Aorta (tissue), 5 donors: ENCODE results near the gene MKRN2. TPM values are rescaled to one million over a fixed set of nuclear protein-coding genes. Genes with fewer than 3 reads are reported as not detected.

Experiments used
- ATAC-seq: fragments of 200-7000 bp; cut with Tn5 transposase; one replicate; pipeline ENCODE4 v1.9.1; 2022; ENCODE audit warnings: moderate library complexity; ENCODE audit not compliant: low FRiP score
- DNase-seq, 2 donors: peaks; one replicate each; pipeline ENCODE4 v3.0.0-alpha.2; 2020
- H3K27ac ChIP-seq, 2 donors: one replicate each; pipeline ENCODE4 v1.5.1; 2013; ENCODE audit warnings: low read length in 2 of 2, mild to moderate bottlenecking in 2 of 2, moderate library complexity in 2 of 2, control low read depth in 1 of 2, inconsistent platforms in 1 of 2, low read depth in 1 of 2
- H3K27me3 ChIP-seq, 2 donors: one replicate each; pipeline ENCODE4 v1.6.1; 2013; ENCODE audit warnings: control low read depth in 1 of 2, low read length in 1 of 2, mild to moderate bottlenecking in 1 of 2, moderate library complexity in 1 of 2; ENCODE audit not compliant: insufficient read depth in 2 of 2, control insufficient read depth in 1 of 2
- H3K36me3 ChIP-seq, 2 donors: one replicate each; pipeline ENCODE4 v1.6.1; 2013; ENCODE audit warnings: control low read depth in 1 of 2, low read length in 1 of 2, mild to moderate bottlenecking in 1 of 2; ENCODE audit not compliant: insufficient read depth in 2 of 2, control insufficient read depth in 1 of 2
- H3K4me1 ChIP-seq, 2 donors: one replicate each; pipeline ENCODE4 v1.6.1; 2013; ENCODE audit warnings: low read length in 2 of 2, control low read depth in 1 of 2, mild to moderate bottlenecking in 1 of 2, moderate library complexity in 1 of 2; ENCODE audit not compliant: insufficient read depth in 2 of 2, control insufficient read depth in 1 of 2
- H3K4me3 ChIP-seq, 2 donors: one replicate each; pipeline ENCODE4 v1.5.1; 2013; ENCODE audit warnings: low read length in 2 of 2, control low read depth in 1 of 2, mild to moderate bottlenecking in 1 of 2
- H3K9me3 ChIP-seq: one replicate; pipeline ENCODE4 v1.6.1; 2013; ENCODE audit warnings: mild to moderate bottlenecking, low read length; ENCODE audit not compliant: control insufficient read depth
- WGBS, 2 donors: extraction: QIAGEN DNeasy Blood & Tissue Kit; methylation state at CpG; one replicate each; pipeline ENCODE4 v1.1.7; 2013; 5-methylcytosine and 5-hydroxymethylcytosine counted together
- intact Hi-C, 2 donors: fragments of 100-400 bp; cut with DNase I; formaldehyde crosslinking; loops; one replicate each; pipeline versions ENCODE4 v1.14.2 to v1.15.0; 2022
- polyA plus RNA-seq, 2 donors: library from polyadenylated mRNA; stranded (reverse); fragments of 200-250 nt; gene quantifications; one replicate each; pipeline ENCODE4 v1.2.3, GENCODE V29; 2013
- total RNA-seq, 2 donors: library from RNA; stranded (reverse); fragmentation: NEBNext Ultra II Directional; extraction: Animal tissue kit (Norgen Biotek cat#: 25700); gene quantifications; one replicate each; pipeline ENCODE4 v1.2.1, GENCODE V29; 2021
- donor health status: healthy with polysubstance abuse.
- donor health status: Bipolar disorder and iron deficiency.
- donor health status: DM: no; HTN: no; CAD: no.
- donor health status: DM: no; HTN: no; CAD: no.
- donor health status: DM: yes; HTN: yes; CAD: no.

MKRN2 gene
- total and polyA plus RNA-seq, 4 donors: 18.8 to 22.5 (median 22.3) TPM

DNA sequence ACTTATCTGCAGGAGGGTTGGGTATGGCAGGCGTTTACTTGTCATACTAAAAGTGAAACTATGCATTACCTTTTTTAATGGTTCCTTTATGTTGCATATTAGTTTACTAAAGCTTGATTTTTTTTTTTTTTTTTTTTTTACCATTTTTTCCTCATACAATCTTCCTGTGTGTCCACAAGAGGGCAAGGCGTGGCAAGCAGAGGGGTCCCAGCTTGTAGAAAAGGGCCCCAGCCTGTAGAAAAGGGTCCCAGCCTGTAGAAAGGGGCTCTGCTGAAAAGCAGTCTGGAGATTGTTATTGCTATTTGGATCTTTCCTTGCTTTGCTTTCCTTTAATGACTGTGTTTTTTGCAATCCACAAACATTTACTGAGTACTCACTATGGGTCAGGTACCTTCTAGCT is 21.9 kb downstream of the MKRN2 start:
- no peak for ATAC-seq
- intact Hi-C loops: no loop called here

DNA sequence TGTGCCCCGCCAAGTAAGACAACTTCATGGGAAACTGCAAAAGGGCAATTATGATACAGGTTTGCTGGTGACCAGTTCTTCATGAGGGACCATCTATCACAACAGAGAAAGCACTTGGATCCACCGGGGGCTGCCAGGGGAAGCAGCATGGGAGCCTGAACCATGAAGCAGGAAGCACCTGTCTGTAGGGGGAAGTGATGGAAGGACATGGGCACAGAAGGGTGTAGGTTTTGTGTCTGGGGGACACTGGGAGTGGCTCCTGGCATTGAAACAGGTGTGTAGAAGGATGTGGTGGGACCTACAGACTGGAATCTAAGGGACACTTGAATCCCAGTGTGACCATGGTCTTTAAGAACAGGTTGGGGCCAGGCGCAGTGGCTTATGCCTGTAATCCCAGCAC is 22.6 kb downstream of the MKRN2 start:
- WGBS, 2 donors: 91 to 94% methylated on average over 3 of the region's 3 CpGs
- ATAC-seq (no peak), DNase-seq (no peak)
- Histone ChIP-seq H3K9me3 (no peaks in the 10 kb centered on the region), H3K4me3 (no peak overlapping the region), H3K36me3 (peaks cover 0 to 16% of the 10 kb centered on the region in 2 donors), H3K4me1 (no peaks in the 10 kb centered on the region), H3K27ac (no peak overlapping the region), H3K27me3 (no peaks in the 10 kb centered on the region)
- intact Hi-C loops: no loop called here

More for the DNA sequence above, 21.9 kb downstream of the MKRN2 start:
- H3K27me3 ChIP-seq: no peaks in the 10 kb centered on the region
- no peak overlapping the region for H3K27ac ChIP-seq
- H3K4me1 ChIP-seq: no peaks in the 10 kb centered on the region
- no peak for DNase-seq
- no peak overlapping the region for H3K4me3 ChIP-seq
- WGBS, 2 donors: 88 to 89% methylated on average over 2 of the region's 2 CpGs
- no peaks in the 10 kb centered on the region for H3K9me3 ChIP-seq
- peaks cover 0 to 17% of the 10 kb centered on the region in 2 donors for H3K36me3 ChIP-seq

DNA sequence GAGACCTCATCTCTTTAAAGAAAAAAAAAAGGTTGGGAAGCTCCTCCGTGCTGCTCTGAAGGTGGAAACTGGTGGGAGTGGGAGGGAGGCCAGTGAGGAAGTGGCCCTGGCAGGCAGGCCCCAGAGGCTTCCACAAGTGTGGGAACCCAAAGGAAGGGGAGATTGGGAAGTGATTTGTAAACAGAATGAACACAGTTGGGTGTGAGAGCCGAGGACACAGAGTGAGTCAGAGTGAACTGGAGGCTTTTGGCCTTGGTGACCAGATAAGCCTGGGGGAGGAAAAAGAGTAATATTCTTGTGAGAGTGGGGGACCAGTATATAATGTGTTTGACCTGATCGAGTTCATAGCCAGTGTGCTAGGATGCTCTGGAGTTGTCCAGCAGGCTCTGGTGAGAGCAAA is 23.0 kb downstream of the MKRN2 start:
- intact Hi-C loops: no loop called here
- no peaks in the 10 kb centered on the region for H3K4me1 ChIP-seq
- DNase-seq: no peak
- ATAC-seq: no peak
- no peak overlapping the region for H3K4me3 ChIP-seq
- peak overlapping the region in 1 of 2 donors; percentile 7 for H3K27ac ChIP-seq
- WGBS, 2 donors: 36 to 43% methylated on average over 3 of the region's 3 CpGs
- H3K36me3 ChIP-seq: peaks cover 0 to 13% of the 10 kb centered on the region in 2 donors
- no peaks in the 10 kb centered on the region for H3K27me3 ChIP-seq
- no peaks in the 10 kb centered on the region for H3K9me3 ChIP-seq

DNA sequence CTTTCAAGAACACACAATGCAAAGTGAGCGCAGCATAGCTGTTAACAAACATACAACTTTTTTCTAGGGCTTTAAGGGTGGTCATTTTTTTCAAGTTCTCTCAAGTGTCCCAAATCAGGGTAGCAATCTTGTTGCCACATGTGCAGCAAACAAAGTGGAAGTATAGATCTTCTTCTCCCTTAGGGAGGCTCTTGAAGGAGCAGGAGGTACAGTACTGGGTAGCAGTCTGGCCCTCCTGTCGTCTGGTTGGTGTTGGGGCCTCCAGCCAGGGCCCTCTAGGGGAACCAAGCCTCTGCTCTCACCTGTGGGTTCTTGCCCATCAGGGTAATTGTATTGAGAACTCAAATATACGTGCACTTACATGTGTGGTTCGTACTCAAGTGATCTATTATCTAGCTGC is 25.8 kb downstream of the MKRN2 start:
- 71 to 73% methylated on average over 4 of the region's 4 CpGs for WGBS, 2 donors
- H3K27me3 ChIP-seq: no peaks in the 10 kb centered on the region
- H3K27ac ChIP-seq: no peak overlapping the region
- peaks cover 3 to 15% of the 10 kb centered on the region in 2 donors for H3K36me3 ChIP-seq
- H3K4me3 ChIP-seq: no peak overlapping the region
- H3K9me3 ChIP-seq: no peaks in the 10 kb centered on the region
- no peak for DNase-seq
- H3K4me1 ChIP-seq: no peaks in the 10 kb centered on the region
- intact Hi-C loops: no loop called here
- no peak for ATAC-seq

DNA sequence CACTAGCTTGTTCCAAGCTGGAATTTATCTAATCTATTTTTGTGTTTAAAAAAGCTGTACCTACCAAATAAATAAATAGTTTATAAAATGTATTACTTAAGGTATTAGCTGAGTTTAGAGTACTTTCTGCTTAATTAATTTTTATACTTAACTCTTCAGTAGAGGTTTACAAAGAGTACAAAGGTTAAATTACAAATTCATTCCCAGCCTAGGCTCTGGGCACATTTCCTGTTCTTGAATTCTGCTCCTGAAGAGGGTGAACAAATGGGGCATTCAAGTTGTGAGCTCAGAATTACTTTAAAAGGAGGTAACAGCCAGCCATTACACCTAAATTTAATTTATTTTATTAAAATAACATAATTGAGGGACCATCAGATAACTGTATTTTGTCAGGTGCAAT is 26.4 kb downstream of the MKRN2 start:
- ATAC-seq: no peak
- Histone ChIP-seq H3K4me1 (no peaks in the 10 kb centered on the region), H3K27ac (no peak overlapping the region), H3K9me3 (no peaks in the 10 kb centered on the region), H3K27me3 (no peaks in the 10 kb centered on the region), H3K36me3 (peaks cover 3 to 15% of the 10 kb centered on the region in 2 donors), H3K4me3 (no peak overlapping the region)
- intact Hi-C loops: no loop called here
- DNase-seq: no peak

DNA sequence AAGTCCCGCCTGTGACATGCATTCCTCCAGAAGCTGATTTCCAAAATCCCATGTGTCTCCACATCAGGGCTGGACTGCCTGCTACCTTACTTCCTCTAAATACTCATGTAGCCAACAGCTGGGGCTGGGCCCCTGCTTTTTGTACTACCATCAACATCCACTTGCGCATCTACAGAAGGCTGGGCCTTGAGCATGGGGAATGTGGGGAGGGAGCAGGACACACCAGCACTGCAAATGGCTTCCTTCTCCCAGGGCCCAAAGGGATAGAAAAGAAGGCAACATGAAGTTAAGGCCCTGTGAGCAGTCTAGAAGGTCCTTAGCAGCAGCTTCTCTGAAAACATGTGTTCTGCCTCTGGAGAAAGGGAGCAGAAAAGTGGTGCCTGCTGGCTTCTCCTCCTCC is 27.2 kb downstream of the MKRN2 start:
- Histone ChIP-seq H3K4me1 (no peaks in the 10 kb centered on the region), H3K36me3 (peaks cover 3 to 18% of the 10 kb centered on the region in 2 donors), H3K27me3 (no peaks in the 10 kb centered on the region), H3K4me3 (no peak overlapping the region), H3K27ac (no peak overlapping the region), H3K9me3 (no peaks in the 10 kb centered on the region)
- no peak for DNase-seq
- ATAC-seq: no peak
- intact Hi-C loops: no loop called here
- WGBS, 2 donors: 71 to 75% methylated on average over 2 of the region's 2 CpGs

DNA sequence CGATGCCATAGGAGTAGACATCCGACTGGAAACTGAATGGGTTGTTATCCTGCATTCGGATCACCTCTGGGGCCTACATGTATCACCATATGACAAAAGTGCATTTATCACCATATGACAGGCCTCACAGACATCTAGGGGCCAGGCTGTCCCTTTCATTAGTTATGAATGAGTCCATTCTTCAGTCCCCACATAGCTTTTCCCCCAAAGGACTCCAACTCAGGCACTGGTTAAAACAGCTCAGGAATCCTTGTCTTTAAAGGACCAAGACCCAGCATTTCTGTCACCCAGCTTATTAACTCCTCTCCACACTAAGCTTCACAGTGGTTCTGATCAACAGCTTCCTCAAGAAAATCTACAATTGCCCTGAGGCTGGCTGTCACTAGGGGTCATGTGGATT is 28.3 kb downstream of the MKRN2 start:
- ATAC-seq: no peak
- Histone ChIP-seq H3K4me3 (no peak overlapping the region), H3K27ac (no peak overlapping the region), H3K36me3 (peaks cover 3 to 21% of the 10 kb centered on the region in 2 donors), H3K9me3 (no peaks in the 10 kb centered on the region), H3K27me3 (no peaks in the 10 kb centered on the region), H3K4me1 (no peaks in the 10 kb centered on the region)
- 41 to 44% methylated on average over 3 of the region's 3 CpGs for WGBS, 2 donors
- intact Hi-C loops: loop anchor here in 1 of 2 donors (5.0 kb wide), 1 partner anchor 57 kb away; no protein-coding TSS in a partner anchor
- no peak for DNase-seq

DNA sequence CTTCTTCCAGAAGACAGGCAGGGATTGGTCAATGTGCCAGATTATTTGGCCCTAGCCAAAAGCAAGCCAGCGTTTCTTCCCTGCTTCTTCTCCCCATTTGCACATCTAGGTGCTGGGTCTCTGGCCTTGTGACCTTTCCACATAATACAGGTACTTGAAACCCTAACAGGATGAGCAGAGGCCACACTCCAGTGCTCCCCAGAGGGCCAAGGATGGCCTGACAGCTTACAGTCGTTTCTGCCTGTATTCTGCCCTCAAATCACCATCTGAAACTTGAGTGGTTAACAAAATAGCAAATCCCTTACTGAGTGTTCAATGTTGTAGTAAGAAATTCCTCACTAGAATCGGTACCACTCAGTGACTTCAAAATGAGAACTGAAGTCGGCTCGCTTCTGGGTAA is 29.1 kb downstream of the MKRN2 start:
- H3K4me3 ChIP-seq: no peak overlapping the region
- ATAC-seq: no peak
- H3K9me3 ChIP-seq: no peaks in the 10 kb centered on the region
- no peak for DNase-seq
- WGBS, 2 donors: 48 to 52% methylated on average over 5 of the region's 5 CpGs
- no peaks in the 10 kb centered on the region for H3K4me1 ChIP-seq
- intact Hi-C loops: loop anchor here in 1 of 2 donors (5.0 kb wide), 1 partner anchor 56 kb away; no protein-coding TSS in a partner anchor
- H3K27me3 ChIP-seq: no peaks in the 10 kb centered on the region
- no peak overlapping the region for H3K27ac ChIP-seq
- H3K36me3 ChIP-seq: peaks cover 3 to 24% of the 10 kb centered on the region in 2 donors

GRCh38 chr3:12586403-12586802 is 29.5 kb downstream of the MKRN2 start:
- 76 to 78% methylated on average over 3 of the region's 3 CpGs for WGBS, 2 donors
- Histone ChIP-seq H3K4me3 (no peak overlapping the region), H3K27me3 (no peaks in the 10 kb centered on the region), H3K4me1 (no peaks in the 10 kb centered on the region), H3K9me3 (no peaks in the 10 kb centered on the region), H3K27ac (no peak overlapping the region), H3K36me3 (peaks cover 3 to 26% of the 10 kb centered on the region in 2 donors)
- ATAC-seq (no peak), DNase-seq (no peak)
- intact Hi-C loops: loop anchor here in 1 of 2 donors (5.0 kb wide), 1 partner anchor 56 kb away; no protein-coding TSS in a partner anchor
